ENCODE data around the gene ZNF385B. TPM values are rescaled to one million over a fixed set of nuclear protein-coding genes. Genes with fewer than 3 reads are reported as not detected.

The ZNF385B gene
- total and polyA plus RNA-seq, 7 donors: 0.35 to 5.6 (median 3.0) TPM; not detected in 1

- Histone ChIP-seq H3K4me1 (no peaks in the 10 kb centered on the region), H3K27ac (no peak overlapping the region), H3K36me3 (no peaks in the 10 kb centered on the region), H3K9me3 (no peaks in the 10 kb centered on the region), H3K4me3 (no peak overlapping the region), H3K27me3 (no peaks in the 10 kb centered on the region)
- no peak for DNase-seq
- TF ChIP-seq POLR2A (IDR thresholded peaks at IDR 0.05) (no peak), POLR2AphosphoS5 (IDR thresholded peaks at IDR 0.05) (no peak), EP300 (IDR thresholded peaks at IDR 0.05) (no peak), CTCF (IDR thresholded peaks at IDR 0.05) (no peak)
- intact Hi-C loops (cut with DNase I): no loop called here
Measured at GRCh38 chr2:179454443-179455171, 406.8 kb downstream of the ZNF385B start.

GRCh38 chr2:179449010-179449409 is 412.4 kb downstream of the ZNF385B start:
- TF ChIP-seq CTCF (IDR thresholded peaks at IDR 0.05) (no peak), POLR2A (IDR thresholded peaks at IDR 0.05) (no peak), EP300 (IDR thresholded peaks at IDR 0.05) (no peak), POLR2AphosphoS5 (IDR thresholded peaks at IDR 0.05) (no peak)
- intact Hi-C loops (cut with DNase I): no loop called here
- H3K36me3 ChIP-seq: no peaks in the 10 kb centered on the region
- H3K4me1 ChIP-seq: peaks cover 0 to 18% (median 4%) of the 10 kb centered on the region in 4 donors
- no peak overlapping the region for H3K27ac ChIP-seq
- no peak for DNase-seq
- H3K4me3 ChIP-seq: no peak overlapping the region
- 87% methylated on average over 4 of the region's 4 CpGs for WGBS, 2 donors
- H3K27me3 ChIP-seq: no peaks in the 10 kb centered on the region
- H3K9me3 ChIP-seq: no peaks in the 10 kb centered on the region

GRCh38 chr2:179447839-179448447 is 413.5 kb downstream of the ZNF385B start:
- TF ChIP-seq POLR2A (IDR thresholded peaks at IDR 0.05) (no peak), EP300 (IDR thresholded peaks at IDR 0.05) (no peak)
- H3K4me3 ChIP-seq: no peak overlapping the region
- intact Hi-C loops (cut with DNase I): no loop called here
- peaks cover 0 to 18% (median 4%) of the 10 kb centered on the region in 4 donors for H3K4me1 ChIP-seq
- H3K9me3 ChIP-seq: no peaks in the 10 kb centered on the region
- no peak for DNase-seq
- no peaks in the 10 kb centered on the region for H3K36me3 ChIP-seq
- no peak overlapping the region for H3K27ac ChIP-seq
- H3K27me3 ChIP-seq: no peaks in the 10 kb centered on the region
- WGBS, 2 donors: 42 to 100% methylated on average over 1 of the region's 1 CpG

GRCh38 chr2:179447421-179447820 is 414.0 kb downstream of the ZNF385B start:
- no peaks in the 10 kb centered on the region for H3K9me3 ChIP-seq
- H3K36me3 ChIP-seq: no peaks in the 10 kb centered on the region
- no peak for DNase-seq
- H3K27ac ChIP-seq: no peak overlapping the region
- H3K4me1 ChIP-seq: peaks cover 0 to 18% (median 4%) of the 10 kb centered on the region in 4 donors
- no peak for TF ChIP-seq EP300 (IDR thresholded peaks at IDR 0.05)
- TF ChIP-seq CTCF (IDR thresholded peaks at IDR 0.05): no peak
- TF ChIP-seq POLR2AphosphoS5 (IDR thresholded peaks at IDR 0.05): no peak
- TF ChIP-seq POLR2A (IDR thresholded peaks at IDR 0.05): no peak
- no peak overlapping the region for H3K4me3 ChIP-seq
- H3K27me3 ChIP-seq: no peaks in the 10 kb centered on the region
- intact Hi-C loops (cut with DNase I): no loop called here

GRCh38 chr2:179446476-179447141 is 414.8 kb downstream of the ZNF385B start:
- intact Hi-C loops (cut with DNase I): no loop called here
- no peak for DNase-seq
- TF ChIP-seq CTCF (IDR thresholded peaks at IDR 0.05): no peak
- TF ChIP-seq POLR2A (IDR thresholded peaks at IDR 0.05): no peak
- no peak for TF ChIP-seq POLR2AphosphoS5 (IDR thresholded peaks at IDR 0.05)
- TF ChIP-seq EP300 (IDR thresholded peaks at IDR 0.05): no peak
- no peaks in the 10 kb centered on the region for H3K9me3 ChIP-seq
- no peaks in the 10 kb centered on the region for H3K27me3 ChIP-seq
- 13 to 57% methylated on average over 1 of the region's 1 CpG for WGBS, 2 donors
- H3K27ac ChIP-seq: no peak overlapping the region
- H3K4me3 ChIP-seq: no peak overlapping the region
- no peaks in the 10 kb centered on the region for H3K36me3 ChIP-seq
- peaks cover 0 to 18% (median 4%) of the 10 kb centered on the region in 4 donors for H3K4me1 ChIP-seq
